SU-DHL-6 (cell line): ENCODE results near the gene UBE2Z.

Experiments
- H2AFZ ChIP-seq: fragments of 200-600 bp; sonication (generic); 2 replicates; pipeline ENCODE4 v1.6.1; 2014; ENCODE audit warnings: low read depth, mild to moderate bottlenecking, moderate library complexity, mixed read lengths, antibody characterized with exemption, low read length; ENCODE audit not compliant: severe bottlenecking
- H3F3A ChIP-seq: fragments of 200-600 bp; shearing (Covaris generic); 2 replicates; pipeline ENCODE4 v1.6.0; 2016; ENCODE audit warnings: antibody characterized with exemption, mild to moderate bottlenecking; ENCODE audit not compliant: insufficient read depth
- H3K27ac ChIP-seq: fragments of 200-600 bp; sonication (generic); 2 replicates; pipeline ENCODE4 v1.5.1; 2016; ENCODE audit warnings: low read depth, mild to moderate bottlenecking, low read length, moderate library complexity, mixed read lengths
- H3K27me3 ChIP-seq: fragments of 200-600 bp; sonication (generic), shearing (Covaris generic); 2 replicates; pipeline ENCODE4 v1.6.0; 2014; ENCODE audit warnings: mild to moderate bottlenecking, low read length
- H3K36me3 ChIP-seq: fragments of 200-600 bp; sonication (generic); 2 replicates; pipeline ENCODE4 v1.6.1; 2014; ENCODE audit warnings: mild to moderate bottlenecking, low read length, mixed read lengths
- H3K4me2 ChIP-seq: fragments of 300-600, 200-600 bp; shearing (Covaris generic), sonication (generic); 2 replicates; pipeline ENCODE4 v1.6.0; 2014; ENCODE audit warnings: low read length, low read depth, mild to moderate bottlenecking; ENCODE audit not compliant: poor library complexity, severe bottlenecking
- H3K4me3 ChIP-seq: fragments of 200-600 bp; sonication (generic); 2 replicates; pipeline ENCODE4 v1.5.1; 2014; ENCODE audit warnings: antibody characterized with exemption, low read length, mild to moderate bottlenecking, mixed read lengths; ENCODE audit not compliant: insufficient read depth, poor library complexity, severe bottlenecking
- H3K79me2 ChIP-seq: fragments of 200-600 bp; sonication (generic); 2 replicates; pipeline ENCODE4 v1.6.1; 2014; ENCODE audit warnings: mild to moderate bottlenecking, low read length, moderate library complexity; ENCODE audit not compliant: insufficient read depth
- H3K9ac ChIP-seq: fragments of 200-600 bp; sonication (generic); 2 replicates; pipeline ENCODE4 v1.7.0; 2014; ENCODE audit warnings: mild to moderate bottlenecking, low read length
- H3K9me2 ChIP-seq: fragments of 200-600 bp; sonication (generic); replicated peaks from 2 replicates; pipeline ENCODE4 v1.6.1; 2014; ENCODE audit warnings: low read length; ENCODE audit not compliant: insufficient read depth
- H3K9me3 ChIP-seq: fragments of 200-600 bp; sonication (generic); 2 replicates; pipeline ENCODE4 v1.6.1; 2014; ENCODE audit warnings: low read length, mixed read lengths; ENCODE audit not compliant: insufficient read depth
- H4K20me1 ChIP-seq: fragments of 200-600 bp; sonication (generic); 2 replicates; pipeline ENCODE4 v1.6.1; 2014; ENCODE audit warnings: low read depth, mild to moderate bottlenecking, antibody characterized with exemption, low read length, moderate library complexity, mixed read lengths
- EZH2phosphoT487 ChIP-seq: fragments of 200-600 bp; sonication (generic), shearing (Covaris generic); conservative IDR thresholded peaks from 2 replicates; pipeline ENCODE4 v1.6.1; 2018; ENCODE audit warnings: mild to moderate bottlenecking, antibody characterized with exemption, low read length, moderate library complexity, mixed read lengths
- TF ChIP-seq, protein P1 (sequence below): fragments of 200-600 bp; sonication (generic); IDR thresholded peaks from one replicate; pipeline ENCODE4 v1.5.1; 2017; ENCODE audit warnings: antibody characterized with exemption, mild to moderate bottlenecking, low read length, moderate library complexity; ENCODE audit not compliant: insufficient read depth, poor library complexity, severe bottlenecking

UBE2Z gene

DNA sequence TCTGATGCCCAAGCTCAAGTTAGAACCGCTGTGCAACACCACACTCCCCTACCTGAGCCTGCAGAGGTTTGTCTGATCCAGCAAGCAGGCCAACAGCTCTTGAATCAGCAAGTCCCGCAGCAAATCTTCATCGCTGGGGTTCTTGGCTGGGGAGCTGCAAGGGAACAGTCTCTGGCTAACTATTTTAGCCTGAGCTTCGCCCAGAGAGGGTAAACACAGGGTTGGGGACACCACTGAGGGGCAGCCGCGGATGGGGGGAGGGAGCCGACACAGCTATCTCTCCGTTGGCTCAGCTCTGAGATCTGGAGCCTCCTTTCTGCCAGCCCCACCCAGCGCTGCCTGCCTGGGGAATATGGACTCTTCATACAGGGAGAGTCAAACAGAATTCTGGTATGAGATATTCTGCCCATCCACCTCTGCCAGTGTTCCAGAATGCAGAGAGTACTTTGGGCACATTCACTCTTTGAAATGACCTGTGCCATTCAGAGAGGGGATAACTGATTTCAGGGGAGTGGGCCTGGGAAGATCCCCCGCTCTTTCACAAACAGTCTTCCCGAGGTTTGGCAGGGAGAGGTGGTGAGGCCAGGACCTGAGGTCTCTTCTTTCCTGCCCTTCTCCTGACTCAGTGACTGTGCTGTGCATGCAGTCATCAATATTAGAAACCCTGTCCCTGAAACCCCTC, 52.8 kb downstream of the UBE2Z start:
- H3K9me2 ChIP-seq: no peaks in the 10 kb centered on the region
- no peaks in the 10 kb centered on the region for H3K36me3 ChIP-seq
- no peaks in the 10 kb centered on the region for H3K79me2 ChIP-seq
- H3F3A ChIP-seq: no peaks in the 10 kb centered on the region
- no peak overlapping the region for H2AFZ ChIP-seq
- no peak overlapping the region for H3K4me3 ChIP-seq
- TF ChIP-seq, protein P1, sequence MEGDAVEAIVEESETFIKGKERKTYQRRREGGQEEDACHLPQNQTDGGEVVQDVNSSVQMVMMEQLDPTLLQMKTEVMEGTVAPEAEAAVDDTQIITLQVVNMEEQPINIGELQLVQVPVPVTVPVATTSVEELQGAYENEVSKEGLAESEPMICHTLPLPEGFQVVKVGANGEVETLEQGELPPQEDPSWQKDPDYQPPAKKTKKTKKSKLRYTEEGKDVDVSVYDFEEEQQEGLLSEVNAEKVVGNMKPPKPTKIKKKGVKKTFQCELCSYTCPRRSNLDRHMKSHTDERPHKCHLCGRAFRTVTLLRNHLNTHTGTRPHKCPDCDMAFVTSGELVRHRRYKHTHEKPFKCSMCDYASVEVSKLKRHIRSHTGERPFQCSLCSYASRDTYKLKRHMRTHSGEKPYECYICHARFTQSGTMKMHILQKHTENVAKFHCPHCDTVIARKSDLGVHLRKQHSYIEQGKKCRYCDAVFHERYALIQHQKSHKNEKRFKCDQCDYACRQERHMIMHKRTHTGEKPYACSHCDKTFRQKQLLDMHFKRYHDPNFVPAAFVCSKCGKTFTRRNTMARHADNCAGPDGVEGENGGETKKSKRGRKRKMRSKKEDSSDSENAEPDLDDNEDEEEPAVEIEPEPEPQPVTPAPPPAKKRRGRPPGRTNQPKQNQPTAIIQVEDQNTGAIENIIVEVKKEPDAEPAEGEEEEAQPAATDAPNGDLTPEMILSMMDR: no peak
- no peak for TF ChIP-seq EZH2phosphoT487
- no peaks in the 10 kb centered on the region for H3K27me3 ChIP-seq
- H4K20me1 ChIP-seq: no peaks in the 10 kb centered on the region
- no peak overlapping the region for H3K9ac ChIP-seq
- H3K4me2 ChIP-seq: no peak overlapping the region
- H3K27ac ChIP-seq: no peak overlapping the region
- no peaks in the 10 kb centered on the region for H3K9me3 ChIP-seq

DNA sequence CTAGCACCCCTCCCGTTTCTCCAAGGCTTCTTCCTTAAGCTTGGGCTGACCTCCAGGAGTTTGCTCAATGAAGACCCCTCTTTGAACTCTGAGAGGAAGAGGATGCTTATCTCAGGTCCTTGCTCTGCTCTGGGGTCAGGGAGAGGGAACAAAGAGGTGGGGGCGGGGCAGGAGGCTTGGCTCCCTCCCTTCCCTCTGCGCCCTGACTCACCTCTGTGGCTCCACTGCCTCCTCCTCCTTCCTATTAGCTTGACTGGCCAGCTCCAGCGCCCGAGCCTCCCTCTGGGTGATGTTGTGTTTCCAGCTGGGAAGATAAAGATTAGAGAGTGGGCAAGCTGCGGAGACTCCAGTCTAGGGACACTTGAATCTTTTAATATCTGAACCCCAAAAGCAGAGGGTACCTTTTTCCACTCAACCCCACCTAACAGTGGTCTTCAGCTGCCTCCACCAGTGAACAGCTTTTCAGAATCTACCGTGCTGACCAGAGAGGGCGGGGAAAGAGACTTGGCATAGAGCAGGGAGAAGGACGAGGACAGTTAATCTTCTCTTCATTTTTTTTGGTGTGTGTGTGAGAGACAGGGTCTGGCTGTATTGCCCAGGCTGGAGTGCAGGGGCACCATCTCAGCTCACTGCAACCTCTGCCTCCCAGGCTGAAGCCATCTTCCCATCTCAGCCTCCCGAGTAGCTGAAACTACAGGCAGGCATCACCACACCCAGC, 53.5 kb downstream of the UBE2Z start:
- no peaks in the 10 kb centered on the region for H3F3A ChIP-seq
- no peaks in the 10 kb centered on the region for H3K79me2 ChIP-seq
- H3K9me2 ChIP-seq: no peaks in the 10 kb centered on the region
- H3K9me3 ChIP-seq: no peaks in the 10 kb centered on the region
- H3K27ac ChIP-seq: no peak overlapping the region
- no peaks in the 10 kb centered on the region for H4K20me1 ChIP-seq
- no peaks in the 10 kb centered on the region for H3K36me3 ChIP-seq
- no peak overlapping the region for H2AFZ ChIP-seq
- H3K27me3 ChIP-seq: no peaks in the 10 kb centered on the region
- H3K9ac ChIP-seq: no peak overlapping the region
- TF ChIP-seq, protein P1: no peak
- TF ChIP-seq EZH2phosphoT487: no peak
- no peak overlapping the region for H3K4me2 ChIP-seq
- no peak overlapping the region for H3K4me3 ChIP-seq

DNA sequence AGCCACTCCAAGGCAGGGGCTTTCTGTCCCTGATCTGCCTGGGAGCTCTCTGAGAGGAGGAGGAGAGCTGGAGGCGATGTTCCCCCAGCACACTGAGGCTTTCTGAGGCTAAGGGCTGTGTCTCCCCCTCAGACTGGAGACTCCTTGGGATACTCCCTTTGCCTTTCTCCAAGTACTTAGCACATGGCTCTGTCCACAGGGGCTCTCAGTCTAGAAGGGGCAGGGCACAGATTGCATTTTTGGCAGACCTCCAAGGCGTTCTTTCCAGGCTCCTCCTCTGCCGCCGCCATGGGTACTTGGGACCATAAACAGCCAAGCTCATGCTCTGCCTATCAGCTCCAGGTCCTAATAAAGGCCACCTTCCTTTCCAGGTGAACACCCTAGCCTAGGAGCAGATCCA, 62.0 kb downstream of the UBE2Z start:
- Histone ChIP-seq H3K9me3 (no peaks in the 10 kb centered on the region), H3K36me3 (no peaks in the 10 kb centered on the region), H3F3A (no peaks in the 10 kb centered on the region), H3K79me2 (no peaks in the 10 kb centered on the region), H3K27me3 (no peaks in the 10 kb centered on the region), H3K4me3 (no peak overlapping the region), H2AFZ (no peak overlapping the region), H3K27ac (no peak overlapping the region), H3K9me2 (no peaks in the 10 kb centered on the region), H3K4me2 (no peak overlapping the region), H4K20me1 (no peaks in the 10 kb centered on the region), H3K9ac (no peak overlapping the region)
- TF ChIP-seq, protein P1: no peak
- no peak for TF ChIP-seq EZH2phosphoT487
